OCI-LY1 (cell line): ENCODE data around the gene PTPA.

Experiments used
- EZH2 ChIP-seq: fragments of 200-600 bp; sonication (generic), shearing (Covaris generic); IDR thresholded peaks from 2 replicates; pipeline ENCODE4 v1.8.0; 2017; ENCODE audit warnings: borderline replicate concordance, mixed run types, mild to moderate bottlenecking, antibody characterized with exemption, low read length, moderate library complexity, mixed read lengths
- TF ChIP-seq, protein P1 (sequence below): fragments of 200-600 bp; sonication (generic), shearing (Covaris generic); IDR thresholded peaks from 2 replicates; pipeline ENCODE4 v1.5.1; 2017; ENCODE audit warnings: mild to moderate bottlenecking, antibody characterized with exemption, low read length, moderate library complexity, mixed read lengths

DNA sequence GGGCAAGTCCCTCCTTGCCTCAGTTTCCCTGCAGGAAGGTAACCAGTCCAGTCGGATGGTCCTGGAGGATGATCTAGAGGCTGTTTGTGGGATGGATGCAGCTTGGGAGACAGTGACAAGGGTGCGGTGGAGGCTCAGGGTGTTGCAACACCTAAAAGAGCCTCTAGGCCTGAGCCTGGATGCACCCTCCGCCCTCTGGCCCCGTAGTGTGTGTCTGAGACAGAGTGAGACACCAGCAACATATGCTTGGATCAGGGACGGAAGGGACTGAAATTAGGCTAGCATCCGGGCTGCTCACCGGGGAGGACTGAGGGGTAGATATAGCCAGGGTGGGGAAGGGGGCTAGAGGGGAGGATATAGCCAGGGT is 1.7 kb upstream of the PTPA start:
- TF ChIP-seq, protein P1, sequence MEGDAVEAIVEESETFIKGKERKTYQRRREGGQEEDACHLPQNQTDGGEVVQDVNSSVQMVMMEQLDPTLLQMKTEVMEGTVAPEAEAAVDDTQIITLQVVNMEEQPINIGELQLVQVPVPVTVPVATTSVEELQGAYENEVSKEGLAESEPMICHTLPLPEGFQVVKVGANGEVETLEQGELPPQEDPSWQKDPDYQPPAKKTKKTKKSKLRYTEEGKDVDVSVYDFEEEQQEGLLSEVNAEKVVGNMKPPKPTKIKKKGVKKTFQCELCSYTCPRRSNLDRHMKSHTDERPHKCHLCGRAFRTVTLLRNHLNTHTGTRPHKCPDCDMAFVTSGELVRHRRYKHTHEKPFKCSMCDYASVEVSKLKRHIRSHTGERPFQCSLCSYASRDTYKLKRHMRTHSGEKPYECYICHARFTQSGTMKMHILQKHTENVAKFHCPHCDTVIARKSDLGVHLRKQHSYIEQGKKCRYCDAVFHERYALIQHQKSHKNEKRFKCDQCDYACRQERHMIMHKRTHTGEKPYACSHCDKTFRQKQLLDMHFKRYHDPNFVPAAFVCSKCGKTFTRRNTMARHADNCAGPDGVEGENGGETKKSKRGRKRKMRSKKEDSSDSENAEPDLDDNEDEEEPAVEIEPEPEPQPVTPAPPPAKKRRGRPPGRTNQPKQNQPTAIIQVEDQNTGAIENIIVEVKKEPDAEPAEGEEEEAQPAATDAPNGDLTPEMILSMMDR: no peak
- TF ChIP-seq EZH2: no peak
